ENCODE measurements around the gene PTGES3L. TPM values are rescaled to one million over a fixed set of nuclear protein-coding genes. Genes with fewer than 3 reads are reported as not detected.

The PTGES3L gene
- total and polyA plus RNA-seq, 2 of the 13 experiments (the other 11 are each of a cell fraction or from before 2014, with no cell fraction given) = 1.2 to 2.9 TPM

DNA sequence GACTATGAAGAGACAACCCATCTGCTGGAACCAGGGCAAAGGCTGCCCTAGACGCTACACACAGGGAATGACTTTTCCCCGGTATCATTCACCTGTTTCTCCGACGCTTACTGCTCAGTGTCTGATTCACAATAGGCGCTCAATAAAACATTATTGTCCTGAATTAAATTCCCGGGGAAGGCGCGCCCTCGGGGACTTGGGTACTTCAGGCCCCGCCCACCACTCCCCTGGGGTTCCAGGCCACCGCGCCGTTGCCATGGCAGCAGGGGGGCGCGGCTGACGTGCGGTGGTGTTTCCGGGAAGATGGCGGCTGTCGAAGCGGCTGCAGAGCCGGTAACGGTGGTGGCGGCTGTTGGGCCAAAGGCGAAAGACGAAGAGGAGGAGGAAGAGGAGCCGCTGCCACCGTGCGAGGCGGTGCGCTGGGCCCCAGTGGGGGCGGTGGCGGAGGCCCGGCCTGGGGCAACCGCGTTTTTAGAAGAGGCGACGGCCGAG, 440 bp upstream of the PTGES3L start, which contains the start of gene RUNDC1 (continued):
- TF ChIP-seq, protein P1, sequence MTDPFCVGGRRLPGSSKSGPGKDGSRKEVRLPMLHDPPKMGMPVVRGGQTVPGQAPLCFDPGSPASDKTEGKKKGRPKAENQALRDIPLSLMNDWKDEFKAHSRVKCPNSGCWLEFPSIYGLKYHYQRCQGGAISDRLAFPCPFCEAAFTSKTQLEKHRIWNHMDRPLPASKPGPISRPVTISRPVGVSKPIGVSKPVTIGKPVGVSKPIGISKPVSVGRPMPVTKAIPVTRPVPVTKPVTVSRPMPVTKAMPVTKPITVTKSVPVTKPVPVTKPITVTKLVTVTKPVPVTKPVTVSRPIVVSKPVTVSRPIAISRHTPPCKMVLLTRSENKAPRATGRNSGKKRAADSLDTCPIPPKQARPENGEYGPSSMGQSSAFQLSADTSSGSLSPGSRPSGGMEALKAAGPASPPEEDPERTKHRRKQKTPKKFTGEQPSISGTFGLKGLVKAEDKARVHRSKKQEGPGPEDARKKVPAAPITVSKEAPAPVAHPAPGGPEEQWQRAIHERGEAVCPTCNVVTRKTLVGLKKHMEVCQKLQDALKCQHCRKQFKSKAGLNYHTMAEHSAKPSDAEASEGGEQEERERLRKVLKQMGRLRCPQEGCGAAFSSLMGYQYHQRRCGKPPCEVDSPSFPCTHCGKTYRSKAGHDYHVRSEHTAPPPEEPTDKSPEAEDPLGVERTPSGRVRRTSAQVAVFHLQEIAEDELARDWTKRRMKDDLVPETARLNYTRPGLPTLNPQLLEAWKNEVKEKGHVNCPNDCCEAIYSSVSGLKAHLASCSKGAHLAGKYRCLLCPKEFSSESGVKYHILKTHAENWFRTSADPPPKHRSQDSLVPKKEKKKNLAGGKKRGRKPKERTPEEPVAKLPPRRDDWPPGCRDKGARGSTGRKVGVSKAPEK (CRISPR knock-in tag; IDR thresholded peaks at IDR 0.05; ENCODE audit: borderline replicate concordance) = no peak
- TF ChIP-seq RAD21 (CRISPR knock-in tag; IDR thresholded peaks at IDR 0.05) (no peak), ZNF660 (CRISPR knock-in tag; IDR thresholded peaks at IDR 0.05; ENCODE audit: borderline replicate concordance, low read depth) (no peak), SIX1 (CRISPR knock-in tag; IDR thresholded peaks at IDR 0.05; ENCODE audit: borderline replicate concordance) (no peak), ELF1 (CRISPR knock-in tag; IDR thresholded peaks at IDR 0.05) (peak; percentile 97), ZSCAN22 (CRISPR knock-in tag; IDR thresholded peaks at IDR 0.05) (no peak), MYC (CRISPR knock-in tag; IDR thresholded peaks at IDR 0.05; ENCODE audit: borderline replicate concordance) (no peak; the same call in none of the 2 replicates), ZFP37 (CRISPR knock-in tag; IDR thresholded peaks at IDR 0.05; ENCODE audit: borderline replicate concordance) (0 out of 2 replicates have a peak, but pooled peaks have one; percentile 21), THYN1 (CRISPR knock-in tag; IDR thresholded peaks at IDR 0.05; ENCODE audit: borderline replicate concordance, low read depth) (no peak), ISL2 (CRISPR knock-in tag; IDR thresholded peaks at IDR 0.05) (no peak), FOXM1 (CRISPR knock-in tag; IDR thresholded peaks at IDR 0.05) (no peak)
- TF ChIP-seq, protein P2, sequence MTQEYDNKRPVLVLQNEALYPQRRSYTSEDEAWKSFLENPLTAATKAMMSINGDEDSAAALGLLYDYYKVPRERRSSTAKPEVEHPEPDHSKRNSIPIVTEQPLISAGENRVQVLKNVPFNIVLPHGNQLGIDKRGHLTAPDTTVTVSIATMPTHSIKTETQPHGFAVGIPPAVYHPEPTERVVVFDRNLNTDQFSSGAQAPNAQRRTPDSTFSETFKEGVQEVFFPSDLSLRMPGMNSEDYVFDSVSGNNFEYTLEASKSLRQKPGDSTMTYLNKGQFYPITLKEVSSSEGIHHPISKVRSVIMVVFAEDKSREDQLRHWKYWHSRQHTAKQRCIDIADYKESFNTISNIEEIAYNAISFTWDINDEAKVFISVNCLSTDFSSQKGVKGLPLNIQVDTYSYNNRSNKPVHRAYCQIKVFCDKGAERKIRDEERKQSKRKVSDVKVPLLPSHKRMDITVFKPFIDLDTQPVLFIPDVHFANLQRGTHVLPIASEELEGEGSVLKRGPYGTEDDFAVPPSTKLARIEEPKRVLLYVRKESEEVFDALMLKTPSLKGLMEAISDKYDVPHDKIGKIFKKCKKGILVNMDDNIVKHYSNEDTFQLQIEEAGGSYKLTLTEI (CRISPR knock-in tag; conservative IDR thresholded peaks at IDR 0.05) = no peak
- TF ChIP-seq, protein P3, sequence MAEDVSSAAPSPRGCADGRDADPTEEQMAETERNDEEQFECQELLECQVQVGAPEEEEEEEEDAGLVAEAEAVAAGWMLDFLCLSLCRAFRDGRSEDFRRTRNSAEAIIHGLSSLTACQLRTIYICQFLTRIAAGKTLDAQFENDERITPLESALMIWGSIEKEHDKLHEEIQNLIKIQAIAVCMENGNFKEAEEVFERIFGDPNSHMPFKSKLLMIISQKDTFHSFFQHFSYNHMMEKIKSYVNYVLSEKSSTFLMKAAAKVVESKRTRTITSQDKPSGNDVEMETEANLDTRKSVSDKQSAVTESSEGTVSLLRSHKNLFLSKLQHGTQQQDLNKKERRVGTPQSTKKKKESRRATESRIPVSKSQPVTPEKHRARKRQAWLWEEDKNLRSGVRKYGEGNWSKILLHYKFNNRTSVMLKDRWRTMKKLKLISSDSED (CRISPR knock-in tag; IDR thresholded peaks at IDR 0.05) = no peak
- TF ChIP-seq, protein P4, sequence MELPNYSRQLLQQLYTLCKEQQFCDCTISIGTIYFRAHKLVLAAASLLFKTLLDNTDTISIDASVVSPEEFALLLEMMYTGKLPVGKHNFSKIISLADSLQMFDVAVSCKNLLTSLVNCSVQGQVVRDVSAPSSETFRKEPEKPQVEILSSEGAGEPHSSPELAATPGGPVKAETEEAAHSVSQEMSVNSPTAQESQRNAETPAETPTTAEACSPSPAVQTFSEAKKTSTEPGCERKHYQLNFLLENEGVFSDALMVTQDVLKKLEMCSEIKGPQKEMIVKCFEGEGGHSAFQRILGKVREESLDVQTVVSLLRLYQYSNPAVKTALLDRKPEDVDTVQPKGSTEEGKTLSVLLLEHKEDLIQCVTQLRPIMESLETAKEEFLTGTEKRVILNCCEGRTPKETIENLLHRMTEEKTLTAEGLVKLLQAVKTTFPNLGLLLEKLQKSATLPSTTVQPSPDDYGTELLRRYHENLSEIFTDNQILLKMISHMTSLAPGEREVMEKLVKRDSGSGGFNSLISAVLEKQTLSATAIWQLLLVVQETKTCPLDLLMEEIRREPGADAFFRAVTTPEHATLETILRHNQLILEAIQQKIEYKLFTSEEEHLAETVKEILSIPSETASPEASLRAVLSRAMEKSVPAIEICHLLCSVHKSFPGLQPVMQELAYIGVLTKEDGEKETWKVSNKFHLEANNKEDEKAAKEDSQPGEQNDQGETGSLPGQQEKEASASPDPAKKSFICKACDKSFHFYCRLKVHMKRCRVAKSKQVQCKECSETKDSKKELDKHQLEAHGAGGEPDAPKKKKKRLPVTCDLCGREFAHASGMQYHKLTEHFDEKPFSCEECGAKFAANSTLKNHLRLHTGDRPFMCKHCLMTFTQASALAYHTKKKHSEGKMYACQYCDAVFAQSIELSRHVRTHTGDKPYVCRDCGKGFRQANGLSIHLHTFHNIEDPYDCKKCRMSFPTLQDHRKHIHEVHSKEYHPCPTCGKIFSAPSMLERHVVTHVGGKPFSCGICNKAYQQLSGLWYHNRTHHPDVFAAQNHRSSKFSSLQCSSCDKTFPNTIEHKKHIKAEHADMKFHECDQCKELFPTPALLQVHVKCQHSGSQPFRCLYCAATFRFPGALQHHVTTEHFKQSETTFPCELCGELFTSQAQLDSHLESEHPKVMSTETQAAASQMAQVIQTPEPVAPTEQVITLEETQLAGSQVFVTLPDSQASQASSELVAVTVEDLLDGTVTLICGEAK (IDR thresholded peaks at IDR 0.05) = no peak
- TF ChIP-seq, protein P4 (CRISPR knock-in tag; IDR thresholded peaks at IDR 0.05) = no peak

Measured in HepG2 (cell line).